ES-I3 (cell line): ENCODE measurements around the gene SESN1.

Experiments used
- H3K36me3 ChIP-seq: 2 replicates; pipeline ENCODE4 v1.6.1; 2013; ENCODE audit warnings: mild to moderate bottlenecking, low read length, control low read depth, moderate library complexity; ENCODE audit not compliant: insufficient read depth
- H3K4me1 ChIP-seq: 2 replicates; pipeline ENCODE4 v1.6.1; 2013; ENCODE audit warnings: mild to moderate bottlenecking, control low read depth, low read length; ENCODE audit not compliant: insufficient read depth
- H3K9ac ChIP-seq: 2 replicates; pipeline ENCODE4 v1.6.1; 2013; ENCODE audit warnings: low read depth, mild to moderate bottlenecking, low read length, moderate library complexity
- H3K9me3 ChIP-seq: 2 replicates; pipeline ENCODE4 v1.6.1; 2013; ENCODE audit warnings: mild to moderate bottlenecking, low read length, moderate library complexity; ENCODE audit not compliant: control insufficient read depth, insufficient read depth

SESN1 gene

DNA sequence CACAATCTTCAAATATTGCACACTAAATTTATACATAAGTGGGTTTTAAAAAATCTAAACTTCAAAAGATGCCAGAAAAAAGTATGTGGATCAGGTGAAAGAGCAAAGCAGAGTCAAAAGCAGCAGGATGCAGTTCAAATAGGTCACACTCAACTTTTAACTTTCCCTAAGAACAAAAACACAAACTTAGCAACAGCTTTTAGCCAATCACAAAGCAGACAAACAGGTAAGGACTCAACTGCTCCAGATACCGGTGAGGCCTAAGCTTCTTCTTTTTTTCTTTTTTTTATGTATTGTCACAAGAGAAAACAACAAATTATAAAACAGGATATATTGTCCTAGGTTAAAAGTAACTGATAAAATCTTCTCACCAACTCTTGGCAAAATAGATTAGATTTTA is 74.7 kb downstream of the SESN1 start:
- Histone ChIP-seq H3K9me3 (no peaks in the 10 kb centered on the region), H3K4me1 (no peaks in the 10 kb centered on the region), H3K9ac (no peak overlapping the region; the same call in 1 of the 2 replicates), H3K36me3 (no peaks in the 10 kb centered on the region)

DNA sequence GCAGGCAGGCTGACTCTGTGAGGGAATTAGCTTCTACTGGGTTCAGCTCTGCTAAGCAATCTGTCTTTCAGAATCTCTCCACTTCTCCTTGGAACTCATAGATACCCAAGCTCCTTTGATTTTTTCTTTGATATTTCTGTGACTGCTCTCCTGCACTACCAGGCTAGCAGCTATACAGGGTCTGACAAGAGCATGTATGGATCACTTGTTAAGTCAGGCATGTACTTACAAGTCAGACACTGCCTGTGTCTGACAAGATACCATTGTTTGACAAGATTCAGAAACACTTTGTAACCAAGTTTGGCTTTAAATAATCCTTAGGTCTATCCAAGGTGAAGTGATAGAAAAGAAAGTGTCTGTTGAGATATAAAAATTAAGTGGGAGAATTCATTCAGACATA is 79.5 kb downstream of the SESN1 start:
- Histone ChIP-seq H3K36me3 (no peaks in the 10 kb centered on the region), H3K9me3 (no peaks in the 10 kb centered on the region), H3K9ac (no peak overlapping the region), H3K4me1 (no peaks in the 10 kb centered on the region)

DNA sequence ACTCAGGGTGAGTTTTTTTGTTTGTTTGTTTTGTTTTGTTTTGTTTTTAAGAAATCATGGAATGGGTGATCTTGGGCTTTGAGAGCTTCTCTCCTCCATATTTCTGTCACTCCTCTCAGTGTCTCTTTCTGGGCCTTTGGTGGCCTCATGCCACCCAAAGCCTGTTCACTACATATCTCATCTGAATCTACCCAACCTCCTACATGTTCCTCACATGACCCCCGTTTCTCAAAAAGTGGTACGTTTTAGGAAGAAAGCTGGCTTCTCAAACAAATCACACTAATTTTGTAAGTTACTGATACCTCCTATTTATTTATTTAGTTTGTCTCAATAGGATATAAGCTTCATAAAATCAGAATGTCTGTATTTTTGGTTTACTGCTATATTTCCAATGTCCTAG is 80.0 kb downstream of the SESN1 start:
- Histone ChIP-seq H3K9ac (no peak overlapping the region), H3K4me1 (no peaks in the 10 kb centered on the region), H3K36me3 (no peaks in the 10 kb centered on the region), H3K9me3 (no peaks in the 10 kb centered on the region)

DNA sequence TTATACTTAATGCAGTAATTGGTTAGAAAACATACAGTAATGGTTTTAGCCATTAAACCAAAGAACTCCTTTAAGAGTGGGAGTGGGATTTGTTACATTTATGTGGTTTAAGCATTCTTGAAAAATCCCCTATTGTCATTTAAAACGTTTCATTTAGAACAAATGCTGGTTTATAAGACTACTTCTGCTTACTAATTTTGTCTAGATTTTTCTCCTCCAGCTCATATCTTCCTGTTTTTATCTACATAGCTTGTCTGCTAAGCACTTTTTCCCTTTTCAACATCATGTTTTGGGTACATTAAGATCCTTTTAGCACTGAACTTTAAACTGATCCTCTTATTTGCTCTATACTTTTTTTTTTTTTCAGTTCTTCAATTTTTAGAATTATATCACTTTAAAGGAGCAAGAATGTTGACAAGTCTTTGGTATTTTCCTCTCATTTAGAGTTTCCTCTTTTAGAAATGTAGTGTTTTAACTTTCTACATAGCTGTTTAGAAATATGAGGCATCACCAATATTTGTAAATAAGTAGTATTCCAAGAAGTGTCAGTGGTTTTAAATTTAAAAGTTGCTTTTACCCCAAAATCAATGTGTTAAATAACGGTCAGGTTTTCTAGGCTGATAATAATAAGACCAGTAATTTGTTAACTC is 80.9 kb downstream of the SESN1 start:
- no peaks in the 10 kb centered on the region for H3K4me1 ChIP-seq
- no peak overlapping the region for H3K9ac ChIP-seq
- no peaks in the 10 kb centered on the region for H3K36me3 ChIP-seq
- no peaks in the 10 kb centered on the region for H3K9me3 ChIP-seq

DNA sequence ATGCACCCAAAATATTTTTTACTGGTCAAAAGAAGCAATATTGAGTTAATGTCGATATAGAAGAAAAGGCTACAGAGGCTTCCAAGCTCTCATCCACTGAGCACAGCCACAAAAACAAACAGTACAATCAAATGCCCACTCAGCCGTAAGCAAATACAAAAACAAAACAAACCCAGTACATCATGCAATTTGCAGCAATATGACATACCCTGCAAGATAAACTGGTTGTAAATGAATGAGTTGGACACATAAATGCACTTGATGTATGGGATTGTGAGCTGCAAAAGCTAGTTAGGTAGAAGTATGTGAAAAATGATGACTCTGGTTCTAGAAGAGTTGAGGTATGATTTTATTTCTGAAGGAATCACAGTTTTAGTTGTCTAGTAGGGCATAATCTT is 83.9 kb downstream of the SESN1 start:
- Histone ChIP-seq H3K4me1 (no peaks in the 10 kb centered on the region), H3K9ac (no peak overlapping the region), H3K36me3 (no peaks in the 10 kb centered on the region)

DNA sequence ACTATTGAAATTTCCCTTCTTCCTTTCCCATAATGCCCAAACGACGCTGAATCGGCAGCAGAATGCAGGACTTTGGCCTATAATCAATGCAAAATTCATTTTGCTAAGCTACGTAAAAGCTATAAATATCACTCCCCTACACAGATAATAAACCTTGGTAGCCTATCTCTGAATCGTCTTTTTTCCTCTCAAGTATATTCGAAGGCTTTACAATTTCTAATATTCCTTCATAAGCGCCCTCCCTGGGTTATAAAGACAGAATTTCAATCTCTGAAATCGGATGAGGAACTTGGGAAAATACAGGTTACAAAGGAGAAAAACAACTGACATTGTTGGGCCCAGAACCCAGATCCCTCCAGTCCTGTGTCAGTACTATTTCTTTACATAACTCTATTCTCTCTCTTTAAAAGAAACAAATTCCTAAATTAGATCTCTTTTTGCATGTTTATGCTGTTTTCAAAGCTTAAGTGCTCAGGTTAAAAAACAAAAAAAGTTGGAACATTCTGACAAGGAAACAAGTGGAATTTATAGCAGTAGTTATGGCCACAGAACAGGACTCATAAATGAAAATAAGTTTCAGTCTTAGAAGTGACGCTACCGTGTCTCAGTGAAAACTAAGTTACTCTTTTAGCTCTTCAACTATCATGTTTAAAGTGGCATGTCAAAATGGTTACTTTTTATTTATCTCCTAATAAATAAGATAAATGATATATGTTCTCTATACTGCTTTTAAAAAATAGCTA is 84.5 kb downstream of the SESN1 start:
- no peaks in the 10 kb centered on the region for H3K36me3 ChIP-seq
- H3K9me3 ChIP-seq = no peaks in the 10 kb centered on the region
- H3K9ac ChIP-seq = peak overlapping the region; percentile 92
- H3K4me1 ChIP-seq = no peaks in the 10 kb centered on the region

More for the DNA sequence above, 83.9 kb downstream of the SESN1 start:
- no peaks in the 10 kb centered on the region for H3K9me3 ChIP-seq

DNA sequence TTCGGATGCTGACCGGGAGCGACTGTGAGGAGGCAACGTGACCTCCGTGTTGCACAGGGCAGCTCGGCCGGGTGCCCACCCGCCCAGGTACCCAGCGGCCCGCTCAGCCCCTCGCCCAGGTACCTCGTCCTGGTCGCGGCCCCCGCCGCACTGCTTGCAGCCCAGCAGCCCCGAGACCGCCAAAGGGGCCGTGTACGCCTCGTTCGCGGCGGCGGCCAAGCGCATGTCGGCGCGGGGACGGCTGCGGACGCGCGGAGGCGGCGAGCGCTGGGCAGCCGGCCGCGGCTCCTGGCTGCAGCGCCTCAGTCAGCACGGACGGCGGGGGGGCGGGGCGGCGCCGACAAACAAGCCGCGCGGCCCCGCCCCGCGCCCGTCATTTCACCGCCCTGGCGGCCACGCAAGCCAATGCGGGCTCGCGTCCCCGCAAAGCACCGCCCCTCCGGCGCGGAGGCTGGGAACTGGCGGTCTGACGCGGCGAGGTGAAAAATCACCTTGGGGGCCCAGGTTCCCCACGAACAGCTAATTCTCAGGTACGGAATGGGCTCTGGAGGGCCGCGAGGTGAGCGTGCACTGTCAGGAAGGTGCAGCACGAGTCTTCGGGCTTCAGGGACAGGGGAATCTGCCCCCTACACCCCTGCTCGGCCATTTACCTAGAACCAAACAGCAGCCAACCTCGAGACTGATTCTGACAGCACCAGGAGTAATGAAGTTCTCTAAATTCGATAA is 85.2 kb downstream of the SESN1 start:
- Histone ChIP-seq H3K4me1 (no peaks in the 10 kb centered on the region), H3K36me3 (no peaks in the 10 kb centered on the region), H3K9ac (peak overlapping the region; percentile 92), H3K9me3 (no peaks in the 10 kb centered on the region)

DNA sequence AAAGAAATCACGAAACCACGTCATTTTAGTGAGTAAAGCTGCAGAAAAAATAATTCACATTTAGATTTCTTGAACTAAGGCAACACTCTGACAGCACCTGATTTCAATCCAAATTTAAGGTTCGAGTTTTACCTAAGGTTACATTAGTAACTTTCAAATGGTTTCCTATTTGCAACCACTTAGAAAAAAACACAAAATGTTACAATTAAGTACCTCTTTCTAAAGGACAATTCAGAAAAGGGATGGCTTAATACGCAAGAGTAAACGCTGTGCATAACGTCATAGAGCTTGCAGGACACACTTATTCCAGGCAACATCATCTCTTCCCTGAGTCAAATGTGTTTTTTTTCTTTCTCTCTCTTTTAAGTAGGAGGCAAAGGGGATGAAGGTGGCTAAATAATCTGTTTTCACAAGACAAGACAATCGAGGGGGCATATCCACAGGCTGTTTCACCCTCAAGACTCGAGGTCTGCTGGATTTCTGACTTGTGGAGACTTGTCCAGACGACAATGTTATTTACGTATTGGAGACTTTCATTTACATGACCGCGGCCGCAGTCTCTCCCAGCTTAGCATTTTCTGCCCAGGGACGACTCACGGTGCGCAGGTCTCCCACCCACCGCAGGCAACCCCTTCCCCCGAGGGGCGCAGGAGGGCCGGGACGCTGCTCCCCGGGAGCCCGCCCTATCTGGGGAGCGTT is 86.0 kb downstream of the SESN1 start:
- H3K9me3 ChIP-seq = no peaks in the 10 kb centered on the region
- H3K9ac ChIP-seq = peak overlapping the region; percentile 92
- no peaks in the 10 kb centered on the region for H3K36me3 ChIP-seq
- no peaks in the 10 kb centered on the region for H3K4me1 ChIP-seq

DNA sequence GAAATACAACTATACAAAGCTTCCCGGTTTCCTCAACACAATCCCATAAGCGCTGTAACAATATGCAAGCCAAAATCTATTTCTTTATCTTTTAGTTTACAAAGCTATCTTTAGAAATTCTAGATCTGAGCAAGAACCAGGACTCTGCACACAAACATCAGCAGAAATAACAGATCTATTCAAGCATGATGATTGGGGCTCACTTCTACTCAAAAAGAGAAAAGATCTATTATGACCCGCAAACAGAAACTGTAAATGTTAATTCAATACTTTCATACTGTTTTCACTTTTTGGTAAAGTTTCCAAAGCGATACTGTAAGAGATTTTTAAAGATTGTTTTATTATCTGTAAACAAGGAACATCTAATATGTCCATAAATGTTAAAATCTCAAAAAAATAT is 86.6 kb downstream of the SESN1 start:
- peak overlapping the region; percentile 92 for H3K9ac ChIP-seq
- H3K9me3 ChIP-seq = no peaks in the 10 kb centered on the region
- no peaks in the 10 kb centered on the region for H3K36me3 ChIP-seq
- H3K4me1 ChIP-seq = no peaks in the 10 kb centered on the region

DNA sequence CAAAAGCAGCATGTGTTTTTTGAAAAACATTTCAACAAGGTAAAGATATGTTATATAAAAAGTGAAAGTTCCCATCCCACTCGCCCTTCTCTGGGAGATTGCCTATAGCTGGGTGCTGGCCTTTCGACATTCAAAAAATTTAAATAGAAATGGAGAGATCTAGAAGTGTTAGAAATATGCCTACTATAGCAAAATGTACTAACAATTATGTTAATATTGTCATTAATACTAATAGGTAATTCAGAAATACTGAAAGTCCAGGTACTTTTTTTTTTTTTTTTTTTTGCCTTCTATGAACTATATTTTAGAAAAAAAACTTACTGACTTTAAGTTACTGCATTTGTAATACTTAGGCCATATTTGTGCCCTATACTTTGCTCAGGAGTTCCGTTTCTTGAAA is 87.1 kb downstream of the SESN1 start:
- no peaks in the 10 kb centered on the region for H3K9me3 ChIP-seq
- no peaks in the 10 kb centered on the region for H3K4me1 ChIP-seq
- peak overlapping the region; percentile 92; the same call in 1 of the 2 replicates for H3K9ac ChIP-seq
- no peaks in the 10 kb centered on the region for H3K36me3 ChIP-seq

DNA sequence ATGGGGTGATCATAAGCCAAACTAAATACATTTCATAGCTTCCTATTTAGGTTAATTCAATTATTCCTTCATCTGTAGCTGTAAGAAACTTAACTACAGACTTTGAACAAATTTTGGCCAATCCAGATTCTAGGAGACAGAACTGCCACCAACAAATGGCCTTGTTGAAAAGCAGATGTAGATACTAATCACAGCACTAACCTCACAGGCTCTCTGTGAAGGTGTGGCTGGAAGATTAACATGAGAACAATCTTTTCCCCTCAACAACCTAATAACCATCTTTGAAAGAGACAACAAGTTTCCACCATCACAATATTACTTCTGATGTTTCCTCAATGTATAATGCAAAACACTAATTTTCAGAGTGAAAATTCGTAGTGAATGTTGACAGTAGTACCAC is 87.8 kb downstream of the SESN1 start:
- H3K9me3 ChIP-seq = no peaks in the 10 kb centered on the region
- no peaks in the 10 kb centered on the region for H3K4me1 ChIP-seq

DNA sequence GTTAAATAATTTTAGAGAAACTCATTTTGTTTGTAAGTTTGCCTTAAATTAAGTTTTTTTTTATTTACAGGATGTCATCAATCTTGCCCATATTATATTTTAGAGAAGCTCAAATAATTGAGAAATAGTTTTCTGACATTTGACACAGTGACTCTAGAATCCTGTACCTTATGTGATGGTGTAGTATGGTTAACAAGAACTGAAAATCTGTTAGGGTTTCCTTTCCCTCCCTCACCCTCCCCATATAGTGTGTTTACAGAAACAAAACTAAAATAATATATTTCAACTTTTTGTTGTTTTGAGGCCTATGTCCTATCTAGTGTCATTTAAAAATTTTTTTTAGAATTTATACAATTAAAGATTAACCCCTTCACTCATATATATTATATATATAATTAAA is 91.8 kb downstream of the SESN1 start:
- Histone ChIP-seq H3K9me3 (no peaks in the 10 kb centered on the region), H3K36me3 (peaks cover 7% of the 10 kb centered on the region), H3K9ac (no peak overlapping the region), H3K4me1 (no peaks in the 10 kb centered on the region)

More for the DNA sequence above, 87.8 kb downstream of the SESN1 start:
- Histone ChIP-seq H3K9ac (no peak overlapping the region), H3K36me3 (peaks cover 4% of the 10 kb centered on the region)

DNA sequence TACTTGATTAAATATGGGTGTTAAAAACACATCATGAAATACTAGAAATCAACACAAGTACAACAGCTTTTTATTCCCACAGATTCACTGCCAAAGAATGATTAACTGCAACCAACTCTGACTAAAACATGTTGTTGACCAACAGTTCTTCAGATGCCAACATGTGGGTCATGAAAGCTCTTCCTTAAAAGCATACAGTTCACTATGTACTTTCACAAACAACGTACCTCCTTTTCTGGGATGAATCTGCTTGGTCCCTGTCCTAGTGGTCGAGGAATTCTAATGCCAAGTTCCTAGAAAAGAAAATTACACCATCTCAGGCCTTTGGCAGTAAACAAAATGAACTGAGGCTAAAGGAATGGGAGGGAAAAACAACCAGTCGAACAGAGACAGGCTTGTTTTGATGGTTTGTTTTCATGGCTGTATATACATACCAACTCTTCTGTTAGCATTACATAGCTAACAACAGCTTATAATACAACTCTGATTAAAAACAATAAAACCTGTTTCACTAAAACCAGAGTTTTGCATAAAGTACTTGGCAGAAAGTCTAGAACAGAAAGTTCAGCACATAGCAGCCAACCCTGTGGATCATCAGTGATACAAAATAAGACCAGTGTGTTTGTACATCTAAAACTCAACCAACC is 92.5 kb downstream of the SESN1 start:
- no peak overlapping the region for H3K9ac ChIP-seq
- peaks cover 7% of the 10 kb centered on the region for H3K36me3 ChIP-seq
- no peaks in the 10 kb centered on the region for H3K9me3 ChIP-seq
- no peaks in the 10 kb centered on the region for H3K4me1 ChIP-seq

DNA sequence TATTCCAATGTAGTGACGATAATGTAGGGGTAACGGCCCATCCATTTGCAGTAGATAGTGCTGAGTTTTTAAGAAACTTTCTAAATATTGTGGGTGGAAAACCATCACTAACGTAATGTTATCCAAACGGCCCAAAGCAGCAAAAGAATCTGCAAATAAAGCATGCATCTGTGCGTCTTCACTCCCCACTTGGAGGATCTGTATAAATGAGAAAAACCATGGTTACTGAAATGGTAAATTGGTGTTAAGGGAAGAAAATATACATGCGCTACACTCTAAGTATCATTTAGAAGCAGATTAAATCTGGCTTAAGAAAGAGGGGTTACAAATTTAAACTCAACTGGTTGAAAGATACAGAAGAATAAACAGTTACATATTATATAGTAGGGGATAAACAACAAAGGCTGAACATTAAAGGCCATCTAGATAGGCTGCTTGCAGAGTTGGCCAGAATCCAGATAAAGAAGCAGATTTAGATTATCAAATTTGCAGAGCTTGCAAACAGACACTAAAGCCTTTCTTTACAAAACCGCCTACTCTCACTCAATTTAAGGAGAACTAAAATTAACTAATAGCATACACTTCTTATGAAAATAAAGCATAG is 93.3 kb downstream of the SESN1 start:
- Histone ChIP-seq H3K4me1 (no peaks in the 10 kb centered on the region), H3K9ac (no peak overlapping the region), H3K36me3 (peaks cover 7% of the 10 kb centered on the region), H3K9me3 (no peaks in the 10 kb centered on the region)
